A549 treated with RU486 at 1 μM for 4 hours (cell line): ENCODE data around the gene INHBA. TPM values are rescaled to one million over a fixed set of nuclear protein-coding genes. Genes with fewer than 3 reads are reported as not detected.

Source experiments
- total RNA-seq: library from RNA; stranded (reverse); fragments of 200-300 nt; extraction: Qiagen RNA extraction; gene quantifications from 5 replicates; pipeline ENCODE4 v1.2.3, GENCODE V29; 2022; ENCODE audit warnings: low read depth

Gene INHBA
- 0.82 to 1.7 TPM (median 1.1 TPM) in 5 replicates for total RNA-seq

DNA sequence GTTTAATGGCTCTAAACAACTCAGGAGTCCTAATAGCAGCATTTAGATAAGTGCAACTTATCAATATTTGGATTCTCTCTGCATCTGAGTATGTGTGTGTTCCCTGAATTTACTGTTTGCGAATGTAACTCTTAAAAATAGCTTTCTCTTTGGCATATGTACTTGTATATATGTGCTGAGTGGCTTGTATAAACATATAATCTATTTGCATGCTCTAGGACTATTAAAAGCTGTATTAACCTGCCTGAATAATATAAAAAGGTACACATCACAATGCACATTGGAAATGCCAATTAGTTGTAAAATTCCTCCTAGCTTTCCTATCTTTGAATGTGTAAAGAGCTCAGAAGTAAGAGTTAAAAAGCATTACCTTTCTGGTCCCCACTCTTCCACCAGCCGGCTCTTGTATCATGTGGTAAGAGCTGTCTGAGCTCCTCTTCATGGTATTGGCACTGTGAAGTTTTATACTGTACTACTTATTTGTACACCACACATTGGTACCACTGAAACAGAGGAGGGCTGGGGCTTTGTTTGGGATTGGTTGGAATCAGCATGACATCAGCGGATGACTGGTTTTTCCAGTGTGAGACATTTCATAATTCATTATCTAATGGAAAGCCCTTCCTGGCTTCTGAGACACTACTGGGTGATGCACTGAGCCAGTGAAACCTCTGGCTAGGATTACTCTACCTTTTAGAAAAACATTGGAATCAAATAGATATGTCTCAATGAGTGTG lies at the start of gene INHBA:
Gene INHBA, minus strand, starts transcription at position 456 of the 737 bp plus-strand sequence. CDS start 2,716 bp downstream, outside the sequence.

